Fibroblast of upper back skin (primary cell): ENCODE measurements around the gene DDX28.

Experiments used
- DNase-seq: peaks from one replicate; pipeline ENCODE4 v3.0.0-alpha.2; 2013

DDX28 gene

DNA sequence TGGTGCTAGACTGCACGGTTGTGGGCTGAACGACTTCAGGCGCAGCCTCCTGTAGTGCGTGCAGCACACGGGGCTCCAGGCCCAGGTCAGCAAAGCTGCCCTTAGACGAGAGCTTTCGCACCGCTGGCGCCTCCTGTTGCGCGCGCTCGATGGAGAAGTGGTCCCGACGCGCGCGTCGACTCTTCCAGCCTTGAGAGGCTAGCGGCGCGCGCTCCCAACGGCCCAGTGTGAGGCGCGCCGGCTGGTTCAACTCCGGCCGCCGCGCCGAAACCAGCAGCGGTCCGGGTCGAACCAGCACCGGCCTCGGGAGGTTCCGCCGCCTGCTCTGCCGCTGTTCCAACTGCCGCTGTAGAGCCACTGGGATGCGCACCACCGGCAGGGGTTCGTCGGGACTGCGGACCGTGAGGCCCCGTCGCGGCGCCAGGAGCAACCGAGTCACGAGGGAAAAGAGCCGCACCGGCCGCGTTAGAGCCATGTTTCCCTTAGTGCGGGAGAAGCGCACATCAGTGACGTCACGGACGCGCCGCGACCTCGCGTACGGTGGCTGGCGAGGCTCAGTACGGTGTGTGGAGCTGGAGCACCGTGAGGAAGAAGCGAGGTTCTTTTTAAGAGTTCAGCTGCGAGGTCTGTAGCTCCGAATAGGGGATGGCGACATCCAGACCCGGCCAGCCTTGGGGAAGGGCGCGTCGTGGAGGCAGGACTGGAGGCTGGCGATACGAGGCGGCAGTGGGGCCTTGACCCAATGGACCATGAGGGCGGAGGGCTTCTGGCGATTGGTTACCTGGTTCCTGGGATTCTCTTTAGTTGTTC is at the start of gene DDX28, which contains the start of gene DUS2:
Gene DDX28 (minus strand): TSS at position 505 of the 810 bp plus-strand sequence. CDS start 30 bp downstream, at position 475.
Gene DUS2 (plus strand): TSS at position 557 of the 810 bp plus-strand sequence. CDS start 14,740 bp downstream, outside the sequence.
- DNase-seq = peak; percentile 88

- peak; percentile 41 for DNase-seq
Measured at GRCh38 chr16:68072038-68072695, 49.1 kb upstream of the DDX28 start.

- no peak for DNase-seq
Measured at GRCh38 chr16:68071518-68071901, 48.5 kb upstream of the DDX28 start.

DNA sequence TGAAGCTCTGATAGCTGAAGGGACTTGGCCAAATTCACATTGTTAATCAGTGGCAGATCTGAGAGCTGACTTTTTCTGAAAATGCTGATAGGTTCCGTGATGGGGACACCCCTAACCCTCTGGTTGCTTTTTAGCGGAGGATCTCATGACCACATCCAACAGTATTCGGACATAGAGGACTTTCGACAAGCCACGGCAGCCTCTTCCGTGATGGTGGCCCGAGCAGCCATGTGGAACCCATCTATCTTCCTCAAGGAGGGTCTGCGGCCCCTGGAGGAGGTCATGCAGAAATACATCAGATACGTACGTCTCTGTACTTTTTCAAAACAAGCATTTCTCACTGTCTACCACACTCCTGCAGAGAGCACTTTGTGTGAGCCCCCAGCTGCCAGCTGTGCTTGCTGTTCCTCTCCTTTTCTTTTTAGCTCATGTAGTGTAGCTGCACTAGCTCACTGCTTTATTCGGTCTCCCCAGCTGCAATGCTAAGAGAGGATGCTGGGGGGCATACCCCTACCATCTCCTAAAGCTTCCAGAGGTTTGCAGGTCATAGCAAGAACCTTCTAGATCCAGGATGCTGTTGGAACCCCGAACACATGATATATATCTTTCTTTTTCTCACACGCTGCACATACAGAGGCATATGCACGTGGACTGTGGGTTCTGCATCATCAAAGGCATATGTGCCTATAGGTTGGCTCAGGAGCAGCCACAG is 47.9 kb upstream of the DDX28 start:
- no peak for DNase-seq

- no peak for DNase-seq
Measured at GRCh38 chr16:68070249-68070730, 47.3 kb upstream of the DDX28 start.

DNA sequence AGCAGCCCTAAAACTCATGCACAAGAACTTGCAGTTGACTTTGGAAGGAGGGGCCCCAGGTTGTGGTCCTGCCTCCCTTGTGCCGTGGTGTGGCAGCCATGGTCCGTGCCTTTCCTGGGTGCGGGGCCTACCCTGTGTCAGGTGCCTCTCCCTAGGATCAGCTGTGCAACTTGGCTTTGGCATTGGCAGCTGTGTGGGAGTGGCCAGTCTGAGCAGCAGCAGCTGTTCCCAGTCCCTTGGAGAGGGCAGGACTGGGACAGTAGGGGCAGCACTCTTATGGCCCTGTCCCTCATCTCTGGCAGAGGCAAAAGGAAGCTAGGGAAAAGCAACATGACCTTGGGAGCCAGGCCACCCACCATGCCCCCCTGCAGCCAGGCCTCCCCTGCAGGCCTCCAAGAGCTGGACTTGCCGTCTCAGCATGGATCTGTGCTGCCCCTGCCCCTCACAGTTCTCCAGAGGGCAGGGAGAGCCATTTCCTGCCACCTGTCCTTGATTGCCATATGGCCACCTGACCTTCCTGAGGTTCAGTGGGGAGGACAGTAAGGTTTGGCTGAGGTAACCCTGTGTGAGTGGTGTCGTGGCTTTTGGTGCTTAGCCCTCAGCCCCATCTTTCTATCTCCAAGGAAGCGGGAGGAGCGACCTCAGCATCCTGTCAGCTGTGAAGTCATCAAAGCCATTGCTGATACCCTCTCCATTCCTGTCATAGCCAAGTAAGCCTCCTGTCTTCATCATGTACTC is 46.6 kb upstream of the DDX28 start:
- DNase-seq = no peak

GRCh38 chr16:68068926-68069325 is 45.9 kb upstream of the DDX28 start:
- DNase-seq = no peak

DNA sequence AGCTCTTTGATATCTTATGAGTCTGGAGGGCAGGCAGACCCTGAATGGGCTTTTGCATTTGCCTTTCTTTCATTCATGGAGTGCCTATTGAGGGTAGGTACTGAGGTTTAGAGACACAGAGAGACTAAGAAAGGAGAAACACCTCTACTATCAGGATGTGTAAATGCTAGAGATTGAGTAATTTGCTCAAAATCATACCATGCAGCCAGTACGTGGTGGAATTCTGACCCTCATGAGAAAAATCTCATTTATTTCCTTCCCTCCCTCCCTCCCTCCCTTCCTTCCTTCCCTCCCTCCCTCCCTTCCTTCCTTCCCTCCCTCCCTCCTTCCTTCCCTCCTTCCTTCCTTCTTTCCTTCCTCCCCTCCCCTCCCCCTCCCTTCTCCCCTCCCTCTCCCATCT is 43.7 kb upstream of the DDX28 start:
- no peak for DNase-seq

- peak; percentile 85 for DNase-seq
Measured at GRCh38 chr16:68065716-68066305, 42.8 kb upstream of the DDX28 start.

GRCh38 chr16:68064791-68065365 is 41.8 kb upstream of the DDX28 start:
- DNase-seq = peak; percentile 79

DNA sequence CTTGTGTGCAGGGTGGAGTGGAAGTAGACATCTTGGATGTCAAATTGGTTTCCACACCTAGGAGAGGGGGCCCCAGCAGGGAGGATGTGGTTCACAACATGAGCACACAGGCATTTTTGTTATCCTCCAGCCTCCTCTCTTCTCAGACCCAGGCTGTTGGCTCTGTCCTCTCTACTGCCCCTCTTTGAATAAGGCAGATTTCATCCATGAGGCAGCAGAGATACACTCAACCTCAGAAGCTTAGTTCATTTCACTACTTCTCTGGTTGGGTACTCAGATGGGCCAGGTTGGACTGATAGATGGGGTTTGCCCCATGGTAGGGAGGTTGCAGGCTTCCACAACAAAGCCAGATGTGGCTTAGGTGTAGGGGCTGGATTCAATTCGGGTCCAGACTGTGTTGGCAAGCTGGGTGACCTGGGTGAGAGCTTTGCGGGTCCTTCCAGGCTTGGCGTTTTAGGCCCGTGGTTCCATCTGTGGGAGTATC is 39.9 kb upstream of the DDX28 start:
- DNase-seq = no peak

DNA sequence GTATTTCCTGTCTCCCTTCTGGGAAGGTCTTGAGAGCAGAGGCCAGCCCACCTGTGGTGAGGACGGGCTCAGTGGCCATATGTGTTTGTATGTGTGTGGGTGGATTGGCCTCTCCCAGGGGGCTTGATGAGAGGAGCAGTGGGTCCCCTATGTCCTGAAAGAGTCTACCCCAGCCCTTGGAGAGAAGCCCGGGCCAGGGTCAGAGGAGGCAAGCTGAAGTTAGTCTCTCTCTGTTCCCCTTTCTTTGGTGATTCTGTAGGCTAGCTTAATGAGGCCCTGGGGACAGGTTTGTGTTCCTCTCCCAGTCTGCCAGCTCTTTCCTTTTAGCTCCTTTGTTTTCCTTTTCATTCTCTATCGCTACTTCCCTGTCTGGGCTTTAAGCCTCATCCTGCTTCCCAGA is 38.4 kb upstream of the DDX28 start:
- no peak for DNase-seq

DNA sequence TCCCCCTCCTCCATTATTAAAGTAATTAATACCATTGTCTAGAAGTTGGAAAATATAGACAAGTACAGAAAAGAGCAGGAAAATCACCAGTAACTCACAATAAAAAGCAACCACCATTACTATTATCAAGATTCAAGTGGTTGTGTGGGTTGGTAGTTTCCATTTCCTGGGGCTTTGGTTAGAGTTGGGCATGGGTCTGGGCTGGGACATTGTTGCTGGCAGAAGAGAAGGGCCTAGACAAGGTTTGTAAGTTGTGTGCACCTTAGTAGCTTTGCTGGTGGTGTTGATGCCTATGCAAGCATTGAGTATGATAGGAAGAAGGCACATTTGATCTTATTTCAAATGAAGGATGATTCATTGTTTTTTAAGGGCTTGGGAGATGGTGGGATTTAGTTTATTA is 36.8 kb upstream of the DDX28 start:
- DNase-seq = no peak

- DNase-seq = no peak
Measured at GRCh38 chr16:68055395-68055794, 32.4 kb upstream of the DDX28 start.

DNA sequence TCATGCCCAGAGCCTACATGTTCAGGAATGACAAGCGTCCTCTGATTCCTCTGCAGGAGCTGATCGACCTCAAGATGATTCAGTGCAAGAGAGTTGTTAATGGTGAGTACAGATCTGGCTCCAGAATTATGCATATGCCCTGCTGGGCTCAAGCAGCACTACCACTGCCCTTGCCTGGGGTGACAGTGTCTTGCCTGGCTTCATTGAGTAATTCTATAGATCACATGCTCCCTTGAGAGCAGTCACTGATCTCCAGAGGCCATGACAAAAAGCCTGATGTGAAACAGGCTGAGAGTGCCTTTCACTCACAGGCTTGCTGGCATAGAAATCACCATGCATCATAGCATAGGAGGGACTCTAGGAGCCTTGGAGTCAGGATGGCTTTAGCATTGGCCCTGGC is 26.4 kb upstream of the DDX28 start:
- no peak for DNase-seq

DNA sequence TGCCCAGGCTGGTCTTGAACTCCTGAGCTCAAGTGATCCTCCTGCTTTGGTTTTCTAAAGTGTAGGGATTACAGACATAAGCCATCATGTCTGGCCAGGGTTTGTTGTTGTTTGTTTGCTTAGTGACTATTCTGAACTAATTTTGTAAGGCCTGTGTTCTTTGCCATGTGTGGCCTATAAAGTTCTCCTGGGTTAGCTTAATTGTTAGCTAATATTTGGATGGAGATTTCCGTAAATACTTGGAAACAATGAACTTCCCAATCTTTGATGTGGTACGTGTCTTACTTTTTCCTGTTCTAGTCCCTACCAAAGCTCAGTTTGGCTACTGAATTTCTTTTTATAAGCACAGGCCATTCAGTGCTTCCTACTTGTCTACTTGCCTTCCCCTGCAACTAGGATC is 25.0 kb upstream of the DDX28 start:
- DNase-seq = no peak

DNA sequence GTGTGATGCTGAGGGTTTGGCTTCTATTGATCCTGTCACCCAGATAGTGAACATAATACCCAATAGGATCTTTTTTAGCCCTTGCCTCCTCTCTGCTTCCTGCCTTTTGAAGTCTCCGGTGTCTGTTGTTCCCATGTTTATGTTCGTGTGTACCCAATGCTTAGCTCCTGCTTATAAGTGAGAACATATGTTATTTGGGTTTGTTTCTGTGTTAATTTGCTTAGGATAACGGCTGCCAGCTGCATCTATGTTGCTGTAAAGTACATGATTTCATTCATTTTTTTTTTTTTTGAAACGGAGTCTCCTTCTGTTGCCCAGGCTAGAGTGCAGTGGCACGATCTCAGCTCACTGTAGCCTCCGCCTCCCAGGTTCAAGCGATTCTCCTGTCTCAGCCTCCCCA is 23.1 kb upstream of the DDX28 start:
- no peak for DNase-seq

DNA sequence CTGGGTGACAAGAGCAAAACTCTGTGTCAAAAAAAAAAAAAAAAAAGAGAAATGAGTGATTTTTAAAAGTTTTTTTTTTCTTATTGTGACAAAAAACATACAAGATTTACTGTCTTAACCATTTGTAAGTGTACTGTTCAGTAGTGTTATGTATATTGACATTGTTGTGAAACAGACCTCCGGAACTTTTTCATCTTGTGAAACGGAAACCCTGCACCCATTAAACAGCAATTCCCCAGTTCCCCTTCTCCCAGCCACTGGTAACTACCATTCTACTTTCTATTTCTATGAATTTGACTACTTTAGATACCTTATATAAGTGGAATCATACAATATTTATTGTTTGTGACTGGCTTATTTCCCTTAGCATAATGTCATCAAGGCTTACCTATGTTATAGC is 18.8 kb upstream of the DDX28 start:
- DNase-seq = no peak

DNA sequence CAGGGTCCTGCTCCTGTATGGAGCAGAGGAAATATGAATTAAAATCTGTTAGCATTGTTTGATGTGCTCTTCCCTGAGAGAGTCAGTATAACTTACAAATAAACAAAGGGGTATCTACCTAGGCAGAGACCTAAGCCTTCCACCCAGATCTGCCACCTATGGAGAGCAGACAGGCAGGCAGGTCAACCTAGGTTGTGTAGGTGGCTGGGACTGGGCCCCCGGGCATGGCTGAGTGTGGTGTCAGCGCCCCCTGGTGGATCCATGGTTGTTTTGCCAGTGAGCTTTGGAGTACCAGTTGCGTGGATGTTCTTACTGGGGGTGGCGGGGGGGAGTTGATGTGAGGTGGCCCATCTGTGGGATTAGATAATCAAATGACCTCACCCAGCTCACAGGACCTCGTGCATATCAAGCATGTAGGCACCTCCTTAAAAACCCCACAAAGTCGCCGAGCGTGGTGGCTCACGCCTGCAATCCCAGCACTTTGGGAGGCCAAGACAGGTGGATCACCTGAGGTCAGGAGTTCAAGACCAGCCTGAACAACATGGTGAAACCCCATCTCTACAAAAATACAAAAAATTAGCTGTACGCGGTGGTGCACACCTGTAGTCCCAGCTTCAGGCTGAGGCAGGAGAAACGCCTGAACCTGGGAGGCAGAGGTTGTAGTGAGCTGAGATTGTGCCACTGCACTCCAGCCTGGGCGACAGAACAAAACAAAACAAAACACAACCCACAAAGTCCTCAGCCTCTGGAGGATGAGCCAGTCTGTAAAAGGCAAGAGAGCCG is 17.7 kb upstream of the DDX28 start:
- peak; percentile 45 for DNase-seq

DNA sequence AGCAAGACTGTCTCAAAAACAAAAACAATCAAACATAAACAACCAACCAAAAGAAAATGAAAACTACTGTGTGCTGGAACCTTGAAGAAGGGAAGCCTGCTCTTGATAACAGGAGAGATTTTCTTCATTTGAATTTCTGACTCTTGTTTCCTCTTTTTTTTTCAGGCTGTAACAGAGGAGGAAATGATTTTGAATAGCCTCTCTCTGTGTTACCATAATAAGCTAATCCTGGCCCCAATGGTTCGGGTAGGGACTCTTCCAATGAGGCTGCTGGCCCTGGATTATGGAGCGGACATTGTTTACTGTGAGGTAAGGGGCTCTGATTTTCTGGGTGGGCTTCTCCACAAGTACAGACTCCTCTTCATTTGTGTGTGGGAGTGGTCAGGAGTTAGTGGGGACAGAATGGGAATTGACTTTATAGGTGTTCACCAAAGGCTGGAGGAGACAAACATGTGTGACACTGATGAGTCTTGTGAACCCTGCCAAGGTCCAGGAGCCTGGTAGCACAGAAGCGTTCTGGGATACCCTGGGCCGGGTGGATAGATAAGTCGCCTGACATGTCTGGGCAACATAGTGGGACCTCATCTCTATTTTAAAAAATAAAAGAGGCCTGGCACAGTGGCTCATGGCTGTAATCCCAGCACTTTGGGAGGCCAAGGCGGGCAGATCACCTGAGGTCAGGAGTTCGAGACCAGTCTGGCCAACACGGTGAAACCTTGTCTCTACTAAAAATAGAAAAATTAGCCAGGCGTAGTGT is 15.0 kb upstream of the DDX28 start:
- no peak for DNase-seq
